Measurements from ENCODE around the gene GRN. TPM values are rescaled to one million over a fixed set of nuclear protein-coding genes. Genes with fewer than 3 reads are reported as not detected.
A peak's percentile ranks its signal among the peaks of the same experiment; 100 is the strongest.

GRN gene
- total and polyA plus RNA-seq, 2 of the 13 experiments (the other 11 are each of a cell fraction or from before 2014, with no cell fraction given), result 86.6 to 143 TPM

DNA sequence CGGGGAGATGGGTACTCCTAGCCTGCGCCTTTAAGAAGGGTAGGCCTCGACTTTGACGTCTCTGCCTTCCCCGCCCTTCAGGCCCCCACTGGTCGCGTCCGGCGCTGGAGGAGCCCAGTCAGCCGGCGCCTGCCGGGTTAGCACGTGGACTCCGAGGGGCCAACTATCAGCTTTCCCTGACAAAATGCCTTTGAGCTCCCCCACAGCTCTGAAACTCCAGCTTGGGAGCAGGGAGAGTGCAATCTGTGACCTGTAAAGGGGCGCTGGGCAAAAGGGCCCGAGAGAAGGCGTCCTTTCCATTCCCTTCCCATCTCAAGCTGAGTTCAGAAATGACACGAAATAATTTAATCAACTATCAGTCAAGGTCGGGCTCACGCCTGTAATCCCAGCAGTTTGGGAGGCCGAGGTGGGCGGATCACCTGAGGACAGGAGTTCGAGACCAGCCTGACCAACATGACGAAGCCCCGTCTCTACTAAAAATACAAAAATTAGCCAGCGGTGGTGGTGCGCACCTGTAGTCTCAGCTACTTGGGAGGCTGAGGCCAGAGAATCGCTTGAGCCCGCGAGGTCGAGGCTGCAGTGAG, 18.1 kb upstream of the GRN start (continued):
- TF ChIP-seq, protein P1, sequence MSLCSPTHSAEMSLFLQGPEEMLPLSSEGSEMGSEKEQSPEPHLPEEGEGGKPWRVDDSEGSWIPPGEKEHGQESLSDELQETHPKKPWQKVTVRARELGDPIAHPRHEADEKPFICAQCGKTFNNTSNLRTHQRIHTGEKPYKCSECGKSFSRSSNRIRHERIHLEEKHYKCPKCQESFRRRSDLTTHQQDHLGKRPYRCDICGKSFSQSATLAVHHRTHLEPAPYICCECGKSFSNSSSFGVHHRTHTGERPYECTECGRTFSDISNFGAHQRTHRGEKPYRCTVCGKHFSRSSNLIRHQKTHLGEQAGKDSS (CRISPR knock-in tag; IDR thresholded peaks at IDR 0.05; ENCODE audit: borderline replicate concordance, low read depth), result no peak; the same call in 1 of the 2 replicates
- TF ChIP-seq NFRKB (IDR thresholded peaks at IDR 0.05), result no peak
- TF ChIP-seq, protein P2, sequence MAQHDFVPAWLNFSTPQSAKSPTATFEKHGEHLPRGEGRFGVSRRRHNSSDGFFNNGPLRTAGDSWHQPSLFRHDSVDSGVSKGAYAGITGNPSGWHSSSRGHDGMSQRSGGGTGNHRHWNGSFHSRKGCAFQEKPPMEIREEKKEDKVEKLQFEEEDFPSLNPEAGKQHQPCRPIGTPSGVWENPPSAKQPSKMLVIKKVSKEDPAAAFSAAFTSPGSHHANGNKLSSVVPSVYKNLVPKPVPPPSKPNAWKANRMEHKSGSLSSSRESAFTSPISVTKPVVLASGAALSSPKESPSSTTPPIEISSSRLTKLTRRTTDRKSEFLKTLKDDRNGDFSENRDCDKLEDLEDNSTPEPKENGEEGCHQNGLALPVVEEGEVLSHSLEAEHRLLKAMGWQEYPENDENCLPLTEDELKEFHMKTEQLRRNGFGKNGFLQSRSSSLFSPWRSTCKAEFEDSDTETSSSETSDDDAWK (CRISPR knock-in tag; IDR thresholded peaks at IDR 0.05), result no peak
- no peak for TF ChIP-seq ZNF737 (CRISPR knock-in tag; IDR thresholded peaks at IDR 0.05; ENCODE audit: borderline replicate concordance)
- TF ChIP-seq EHMT2 (IDR thresholded peaks at IDR 0.05; ENCODE audit: borderline replicate concordance, low read depth, low read length), result no peak
- no peak for TF ChIP-seq PCBP2 (optimal IDR thresholded peaks at IDR 0.05; ENCODE audit: low read depth, low read length, poor library complexity, severe bottlenecking)
- TF ChIP-seq, protein P3, sequence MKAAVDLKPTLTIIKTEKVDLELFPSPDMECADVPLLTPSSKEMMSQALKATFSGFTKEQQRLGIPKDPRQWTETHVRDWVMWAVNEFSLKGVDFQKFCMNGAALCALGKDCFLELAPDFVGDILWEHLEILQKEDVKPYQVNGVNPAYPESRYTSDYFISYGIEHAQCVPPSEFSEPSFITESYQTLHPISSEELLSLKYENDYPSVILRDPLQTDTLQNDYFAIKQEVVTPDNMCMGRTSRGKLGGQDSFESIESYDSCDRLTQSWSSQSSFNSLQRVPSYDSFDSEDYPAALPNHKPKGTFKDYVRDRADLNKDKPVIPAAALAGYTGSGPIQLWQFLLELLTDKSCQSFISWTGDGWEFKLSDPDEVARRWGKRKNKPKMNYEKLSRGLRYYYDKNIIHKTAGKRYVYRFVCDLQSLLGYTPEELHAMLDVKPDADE (CRISPR knock-in tag; IDR thresholded peaks at IDR 0.05), result no peak
- TF ChIP-seq MYC (CRISPR knock-in tag; IDR thresholded peaks at IDR 0.05; ENCODE audit: borderline replicate concordance), result peak; percentile 96
- TF ChIP-seq, protein P4, sequence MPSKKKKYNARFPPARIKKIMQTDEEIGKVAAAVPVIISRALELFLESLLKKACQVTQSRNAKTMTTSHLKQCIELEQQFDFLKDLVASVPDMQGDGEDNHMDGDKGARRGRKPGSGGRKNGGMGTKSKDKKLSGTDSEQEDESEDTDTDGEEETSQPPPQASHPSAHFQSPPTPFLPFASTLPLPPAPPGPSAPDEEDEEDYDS (CRISPR knock-in tag; IDR thresholded peaks at IDR 0.05), result no peak; the same call in 1 of the 2 replicates
- TF ChIP-seq, protein P5, sequence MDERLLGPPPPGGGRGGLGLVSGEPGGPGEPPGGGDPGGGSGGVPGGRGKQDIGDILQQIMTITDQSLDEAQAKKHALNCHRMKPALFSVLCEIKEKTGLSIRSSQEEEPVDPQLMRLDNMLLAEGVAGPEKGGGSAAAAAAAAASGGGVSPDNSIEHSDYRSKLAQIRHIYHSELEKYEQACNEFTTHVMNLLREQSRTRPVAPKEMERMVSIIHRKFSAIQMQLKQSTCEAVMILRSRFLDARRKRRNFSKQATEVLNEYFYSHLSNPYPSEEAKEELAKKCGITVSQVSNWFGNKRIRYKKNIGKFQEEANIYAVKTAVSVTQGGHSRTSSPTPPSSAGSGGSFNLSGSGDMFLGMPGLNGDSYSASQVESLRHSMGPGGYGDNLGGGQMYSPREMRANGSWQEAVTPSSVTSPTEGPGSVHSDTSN (CRISPR knock-in tag; IDR thresholded peaks at IDR 0.05), result no peak
- peak; percentile 76 for TF ChIP-seq SKI (IDR thresholded peaks at IDR 0.05; ENCODE audit: partially characterized antibody)
- no peak for TF ChIP-seq ZNF253 (CRISPR knock-in tag; IDR thresholded peaks at IDR 0.05; ENCODE audit: borderline replicate concordance)
- peak; percentile 42; the same call in 1 of the 2 replicates for TF ChIP-seq ZMYM4 (CRISPR knock-in tag; IDR thresholded peaks at IDR 0.05)
- peak; percentile 91 for TF ChIP-seq SIN3A (IDR thresholded peaks at IDR 0.05; ENCODE audit: borderline replicate concordance, low read depth, low read length)
- TF ChIP-seq TGIF2 (CRISPR knock-in tag; IDR thresholded peaks at IDR 0.05), result 0 out of 2 replicates have a peak, but pooled peaks have one; percentile 53
- TF ChIP-seq SMAD9 (CRISPR knock-in tag; IDR thresholded peaks at IDR 0.05), result no peak
- TF ChIP-seq REPIN1 (CRISPR knock-in tag; IDR thresholded peaks at IDR 0.05; ENCODE audit: borderline replicate concordance, low read depth), result peak; percentile 42; the same call in 1 of the 2 replicates
- TF ChIP-seq THAP11 (CRISPR knock-in tag; IDR thresholded peaks at IDR 0.05), result peak; percentile 88
- TF ChIP-seq U2AF2 (IDR thresholded peaks at IDR 0.05; ENCODE audit: low read depth, low read length), result no peak
- TF ChIP-seq, protein P6, sequence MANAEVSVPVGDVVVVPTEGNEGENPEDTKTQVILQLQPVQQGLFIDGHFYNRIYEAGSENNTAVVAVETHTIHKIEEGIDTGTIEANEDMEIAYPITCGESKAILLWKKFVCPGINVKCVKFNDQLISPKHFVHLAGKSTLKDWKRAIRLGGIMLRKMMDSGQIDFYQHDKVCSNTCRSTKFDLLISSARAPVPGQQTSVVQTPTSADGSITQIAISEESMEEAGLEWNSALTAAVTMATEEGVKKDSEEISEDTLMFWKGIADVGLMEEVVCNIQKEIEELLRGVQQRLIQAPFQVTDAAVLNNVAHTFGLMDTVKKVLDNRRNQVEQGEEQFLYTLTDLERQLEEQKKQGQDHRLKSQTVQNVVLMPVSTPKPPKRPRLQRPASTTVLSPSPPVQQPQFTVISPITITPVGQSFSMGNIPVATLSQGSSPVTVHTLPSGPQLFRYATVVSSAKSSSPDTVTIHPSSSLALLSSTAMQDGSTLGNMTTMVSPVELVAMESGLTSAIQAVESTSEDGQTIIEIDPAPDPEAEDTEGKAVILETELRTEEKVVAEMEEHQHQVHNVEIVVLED (CRISPR knock-in tag; IDR thresholded peaks at IDR 0.05; ENCODE audit: borderline replicate concordance), result peak; percentile 75; the same call in 1 of the 2 replicates
- no peak for TF ChIP-seq CCDC6 (CRISPR knock-in tag; IDR thresholded peaks at IDR 0.05)
- no peak for TF ChIP-seq ZNF121 (CRISPR knock-in tag; IDR thresholded peaks at IDR 0.05)
